Measurements from ENCODE around the gene SPR. TPM values are rescaled to one million over a fixed set of nuclear protein-coding genes. Genes with fewer than 3 reads are reported as not detected.
A peak's percentile ranks its signal among the peaks of the same experiment; 100 is the strongest.

SPR gene
- total RNA-seq = 10 to 100 TPM; 21.7 to 27.6 TPM
- polyA plus RNA-seq (ENCODE audit: insufficient read depth, low read depth, low replicate concordance) = 15.7 TPM
- long read RNA-seq, donor 1, partial matches to known transcripts = 0 of 4 reads
- long read RNA-seq, donor 1, other reads (novel, unspliced or antisense) = 0 of 4 reads
- long read RNA-seq, donor 2, partial matches to known transcripts = 0 of 4 reads
- long read RNA-seq, donor 2, other reads (novel, unspliced or antisense) = 0 of 4 reads

DNA sequence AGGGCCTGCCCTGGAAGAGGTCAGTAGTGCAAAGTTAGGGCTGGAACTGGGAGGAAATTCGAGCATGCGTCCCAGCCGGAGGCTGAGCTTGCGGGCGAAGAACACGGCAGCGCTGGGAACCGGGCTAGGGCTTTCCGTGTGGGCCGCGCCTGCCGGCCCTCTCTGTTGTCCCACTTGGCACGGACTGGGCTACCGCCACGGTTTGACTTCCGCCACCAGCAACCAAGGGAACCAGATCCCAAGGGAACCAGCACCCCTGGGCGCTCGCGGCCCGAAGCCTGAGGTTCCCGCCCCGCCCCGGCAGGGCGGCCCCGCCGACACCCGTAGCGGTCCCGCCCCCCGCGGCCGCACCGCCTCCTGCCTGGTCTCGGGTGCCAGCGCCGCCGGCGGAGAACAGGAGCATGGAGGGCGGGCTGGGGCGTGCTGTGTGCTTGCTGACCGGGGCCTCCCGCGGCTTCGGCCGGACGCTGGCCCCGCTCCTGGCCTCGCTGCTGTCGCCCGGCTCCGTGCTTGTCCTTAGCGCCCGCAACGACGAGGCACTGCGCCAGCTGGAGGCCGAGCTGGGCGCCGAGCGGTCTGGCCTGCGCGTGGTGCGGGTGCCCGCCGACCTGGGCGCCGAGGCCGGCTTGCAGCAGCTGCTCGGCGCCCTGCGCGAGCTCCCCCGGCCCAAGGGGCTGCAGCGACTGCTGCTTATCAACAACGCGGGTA, at the start of gene SPR:
Gene SPR, plus strand, starts transcription at position 377 of the 708 bp plus-strand sequence. Its CDS starts 25 bp downstream, at position 402.
- no peaks in the 10 kb centered on the region for H3K9me3 ChIP-seq
- peak within 1 kb of the TSS; percentile 62 to 68 for H3K4me3 ChIP-seq
- TF ChIP-seq, protein P1, sequence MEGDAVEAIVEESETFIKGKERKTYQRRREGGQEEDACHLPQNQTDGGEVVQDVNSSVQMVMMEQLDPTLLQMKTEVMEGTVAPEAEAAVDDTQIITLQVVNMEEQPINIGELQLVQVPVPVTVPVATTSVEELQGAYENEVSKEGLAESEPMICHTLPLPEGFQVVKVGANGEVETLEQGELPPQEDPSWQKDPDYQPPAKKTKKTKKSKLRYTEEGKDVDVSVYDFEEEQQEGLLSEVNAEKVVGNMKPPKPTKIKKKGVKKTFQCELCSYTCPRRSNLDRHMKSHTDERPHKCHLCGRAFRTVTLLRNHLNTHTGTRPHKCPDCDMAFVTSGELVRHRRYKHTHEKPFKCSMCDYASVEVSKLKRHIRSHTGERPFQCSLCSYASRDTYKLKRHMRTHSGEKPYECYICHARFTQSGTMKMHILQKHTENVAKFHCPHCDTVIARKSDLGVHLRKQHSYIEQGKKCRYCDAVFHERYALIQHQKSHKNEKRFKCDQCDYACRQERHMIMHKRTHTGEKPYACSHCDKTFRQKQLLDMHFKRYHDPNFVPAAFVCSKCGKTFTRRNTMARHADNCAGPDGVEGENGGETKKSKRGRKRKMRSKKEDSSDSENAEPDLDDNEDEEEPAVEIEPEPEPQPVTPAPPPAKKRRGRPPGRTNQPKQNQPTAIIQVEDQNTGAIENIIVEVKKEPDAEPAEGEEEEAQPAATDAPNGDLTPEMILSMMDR (IDR thresholded peaks at IDR 0.05) = no peak
- no peak for TF ChIP-seq POLR2A (IDR thresholded peaks at IDR 0.05)
- H3K27me3 ChIP-seq = no peaks in the 10 kb centered on the region
- intact Hi-C loops (cut with DNase I; ENCODE audit: low total_unique reads) = no loop called here
- WGBS, 2 donors = 0% methylated on average over 16 to 59 of the region's 76 CpGs
- H3K27ac ChIP-seq = peak within 1 kb of the TSS; percentile 86 to 88
- peaks cover 13% of the 10 kb centered on the region for H3K4me1 ChIP-seq
- DNase-seq = peak; percentile 84
- H3K36me3 ChIP-seq (ENCODE audit: low read depth, missing control alignments) = no peaks in the 10 kb centered on the region

GRCh38 chr2:72840066-72840465, 47.1 kb upstream of the SPR start:
- Histone ChIP-seq H3K27me3 (no peaks in the 10 kb centered on the region), H3K9me3 (no peaks in the 10 kb centered on the region), H3K4me1 (no peaks in the 10 kb centered on the region), H3K4me3 (no peak overlapping the region), H3K36me3 (ENCODE audit: low read depth, missing control alignments) (no peaks in the 10 kb centered on the region), H3K27ac (no peak overlapping the region)
- TF ChIP-seq, protein P1 (IDR thresholded peaks at IDR 0.05) = no peak
- TF ChIP-seq POLR2A (IDR thresholded peaks at IDR 0.05) = no peak
- intact Hi-C loops (cut with DNase I; ENCODE audit: low total_unique reads) = no loop called here
- WGBS, 2 donors = 87 to 94% methylated on average over 2 of the region's 2 CpGs
- no peak for DNase-seq

- Histone ChIP-seq H3K9me3 (no peaks in the 10 kb centered on the region), H3K36me3 (ENCODE audit: low read depth, missing control alignments) (no peaks in the 10 kb centered on the region), H3K27ac (no peak overlapping the region), H3K4me3 (no peak overlapping the region), H3K4me1 (no peaks in the 10 kb centered on the region), H3K27me3 (no peaks in the 10 kb centered on the region)
- no peak for DNase-seq
- whole genome bisulfite sequencing, 2 donors = 78 to 79% methylated on average over 2 to 3 of the region's 3 CpGs
- intact Hi-C loops (cut with DNase I; ENCODE audit: low total_unique reads) = no loop called here
- TF ChIP-seq POLR2A (IDR thresholded peaks at IDR 0.05) = no peak
- TF ChIP-seq, protein P1 (IDR thresholded peaks at IDR 0.05) = no peak
Observed at GRCh38 chr2:72841462-72842125, 45.6 kb upstream of the SPR start.

DNA sequence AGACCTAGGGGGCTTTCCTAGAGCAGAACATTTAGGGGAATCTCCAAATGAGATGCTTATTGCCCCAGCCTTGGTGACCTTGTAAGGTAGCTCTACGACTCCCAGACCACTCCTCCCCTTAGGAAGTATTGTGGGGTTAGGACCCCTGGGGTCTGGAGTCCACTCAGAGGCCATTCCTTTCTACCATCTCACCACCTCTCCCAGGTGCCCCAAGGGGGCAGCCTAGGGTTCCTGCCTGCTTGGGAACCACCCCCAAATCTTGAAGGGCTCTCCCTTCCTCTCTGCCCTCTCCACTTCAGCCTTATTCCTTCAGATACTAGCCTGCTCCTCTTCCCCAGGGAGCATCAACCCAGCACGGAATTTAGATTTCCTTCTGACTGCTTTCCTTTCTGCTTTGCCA, 43.9 kb upstream of the SPR start:
- WGBS, 2 donors = 67 to 71% methylated on average over 2 of the region's 2 CpGs
- Histone ChIP-seq H3K9me3 (no peaks in the 10 kb centered on the region), H3K27ac (no peak overlapping the region), H3K4me1 (no peaks in the 10 kb centered on the region), H3K27me3 (no peaks in the 10 kb centered on the region), H3K36me3 (ENCODE audit: low read depth, missing control alignments) (no peaks in the 10 kb centered on the region), H3K4me3 (no peak overlapping the region)
- no peak for DNase-seq
- intact Hi-C loops (cut with DNase I; ENCODE audit: low total_unique reads) = no loop called here
- TF ChIP-seq POLR2A (IDR thresholded peaks at IDR 0.05) = no peak
- TF ChIP-seq, protein P1 (IDR thresholded peaks at IDR 0.05) = no peak

All from testis (tissue), 5 donors.